Posterior cingulate gyrus (tissue), 11 donors: ENCODE measurements around the gene TTC28.

Experiments
- DNase-seq, 10 donors: peaks; one replicate each; pipeline versions ENCODE4 v3.0.0 to v3.0.0-alpha.2; 2020 to 2021; ENCODE audit warnings: mixed read lengths in 3 of 10
- intact Hi-C: fragments of 100-400 bp; cut with DNase I; formaldehyde crosslinking; loops from one replicate; pipeline ENCODE4 v1.15.1; 2023

Gene TTC28

GRCh38 chr22:27992294-27993165 lies 687.1 kb downstream of the TTC28 start:
- intact Hi-C loops = no loop called here
- peak in 3 of 10 donors; percentile 4 to 81 (median 13) for DNase-seq

GRCh38 chr22:27991586-27992293 lies 687.9 kb downstream of the TTC28 start:
- intact Hi-C loops = no loop called here
- DNase-seq = peak in 1 of 10 donors; percentile 15

- intact Hi-C loops = no loop called here
- peak in 3 of 10 donors; percentile 63 to 87 (median 85) for DNase-seq
These were observed 688.8 kb downstream of the TTC28 start for GRCh38 chr22:27990879-27991278.

- DNase-seq = peak in 1 of 10 donors; percentile 59
- intact Hi-C loops = no loop called here
These were observed 689.2 kb downstream of the TTC28 start for GRCh38 chr22:27990451-27990840.

- intact Hi-C loops = no loop called here
- DNase-seq = peak in 2 of 10 donors; percentile 28 to 79
These were observed 689.7 kb downstream of the TTC28 start for GRCh38 chr22:27989758-27990450.

- intact Hi-C loops = no loop called here
- DNase-seq = no peak
These were observed 690.9 kb downstream of the TTC28 start for GRCh38 chr22:27988704-27989103.

GRCh38 chr22:27987557-27987956 lies 692.1 kb downstream of the TTC28 start:
- no peak for DNase-seq
- intact Hi-C loops = no loop called here

GRCh38 chr22:27986937-27987336 lies 692.7 kb downstream of the TTC28 start:
- intact Hi-C loops = no loop called here

GRCh38 chr22:27986459-27986858 lies 693.2 kb downstream of the TTC28 start:
- no peak for DNase-seq
- intact Hi-C loops = no loop called here

More at GRCh38 chr22:27986937-27987336, 692.7 kb downstream of the TTC28 start:
- DNase-seq = no peak

- peak in 1 of 10 donors; percentile 59 for DNase-seq
- intact Hi-C loops = no loop called here
These were observed 694.0 kb downstream of the TTC28 start for GRCh38 chr22:27985323-27986275.

- DNase-seq = peak in 1 of 10 donors; percentile 41
- intact Hi-C loops = no loop called here
These were observed 694.9 kb downstream of the TTC28 start for GRCh38 chr22:27984723-27985122.

- intact Hi-C loops = no loop called here
- peak in 2 of 10 donors; percentile 54 to 77 for DNase-seq
These were observed 695.5 kb downstream of the TTC28 start for GRCh38 chr22:27984001-27984695.

GRCh38 chr22:27983361-27983791 lies 696.3 kb downstream of the TTC28 start:
- intact Hi-C loops = no loop called here
- DNase-seq = peak in 2 of 10 donors; percentile 47 to 76

GRCh38 chr22:27982630-27983180 lies 696.9 kb downstream of the TTC28 start:
- DNase-seq = peak in 1 of 10 donors; percentile 69

GRCh38 chr22:27982106-27982505 lies 697.5 kb downstream of the TTC28 start:
- peak in 1 of 10 donors; percentile 81 for DNase-seq
- intact Hi-C loops = no loop called here

More at GRCh38 chr22:27982630-27983180, 696.9 kb downstream of the TTC28 start:
- intact Hi-C loops = no loop called here

GRCh38 chr22:27980424-27981148 lies 699.1 kb downstream of the TTC28 start:
- DNase-seq = peak in 1 of 10 donors; percentile 33

GRCh38 chr22:27978802-27979201 lies 700.8 kb downstream of the TTC28 start:
- intact Hi-C loops = no loop called here
- DNase-seq = no peak

More at GRCh38 chr22:27980424-27981148, 699.1 kb downstream of the TTC28 start:
- intact Hi-C loops = no loop called here

GRCh38 chr22:27978317-27978716 lies 701.3 kb downstream of the TTC28 start:
- no peak for DNase-seq
- intact Hi-C loops = no loop called here
